H1 (cell line): ENCODE measurements around the gene PABPN1. TPM values are rescaled to one million over a fixed set of nuclear protein-coding genes. Genes with fewer than 3 reads are reported as not detected.

Experiments
- ASH2L ChIP-seq: fragments of 200-600, 300-600 bp; sonication (generic); IDR thresholded peaks from one replicate; pipeline ENCODE4 v1.7.1; 2017; ENCODE audit warnings: low read length
- CBX5 ChIP-seq: fragments of 300-800, 300-1000 bp; sonication (generic); IDR thresholded peaks from 2 replicates; pipeline ENCODE4 v1.7.1; 2016; ENCODE audit warnings: antibody characterized with exemption, low read length, low read depth
- CREB1 ChIP-seq: IDR thresholded peaks from 2 replicates; pipeline ENCODE4 v1.6.1; 2012; ENCODE audit warnings: inconsistent platforms
- CTBP2 ChIP-seq: IDR thresholded peaks from 2 replicates; pipeline ENCODE4 v1.7.0; 2011; ENCODE audit warnings: borderline replicate concordance, mild to moderate bottlenecking, moderate library complexity, mixed read lengths, low read length; ENCODE audit not compliant: insufficient read depth, insufficient read length
- EZH2 ChIP-seq: fragments of 200-600 bp; sonication (generic); IDR thresholded peaks from 2 replicates; pipeline ENCODE4 v1.7.1; 2012; ENCODE audit warnings: low read depth, mild to moderate bottlenecking, moderate library complexity, low read length, inconsistent platforms; ENCODE audit not compliant: severe bottlenecking
- FOSL1 ChIP-seq: IDR thresholded peaks from 2 replicates; pipeline ENCODE4 v1.6.1; 2011; ENCODE audit warnings: mild to moderate bottlenecking, low read depth, low read length, moderate library complexity; ENCODE audit not compliant: insufficient read depth
- HDAC2 ChIP-seq, 2 experiments: fragments of 300-600 bp in 1 of 2; sonication (generic) in 1 of 2; IDR thresholded peaks; 2 replicates each; pipeline ENCODE4 v1.6.1; 2011 to 2012; ENCODE audit warnings: low read depth in 2 of 2, low read length in 2 of 2, mild to moderate bottlenecking in 2 of 2, moderate library complexity in 2 of 2, borderline replicate concordance in 1 of 2, inconsistent platforms in 1 of 2
- KDM4A ChIP-seq: IDR thresholded peaks from one replicate; pipeline ENCODE4 v1.7.1; 2012; ENCODE audit warnings: low read depth, mild to moderate bottlenecking, moderate library complexity, low read length, inconsistent platforms; ENCODE audit not compliant: severe bottlenecking
- KDM5A ChIP-seq: fragments of 200-600 bp; IDR thresholded peaks from 2 replicates; pipeline ENCODE4 v1.7.1; 2012; ENCODE audit warnings: mild to moderate bottlenecking, low read length, inconsistent platforms, mixed read lengths
- NANOG ChIP-seq: IDR thresholded peaks from 2 replicates; pipeline ENCODE4 v1.6.1; 2011; ENCODE audit warnings: low read length, low read depth, mild to moderate bottlenecking, inconsistent platforms; ENCODE audit not compliant: insufficient read depth, poor library complexity, severe bottlenecking
- PHF8 ChIP-seq: fragments of 200-600 bp; sonication (generic); conservative IDR thresholded peaks from 2 replicates; pipeline ENCODE4 v1.7.1; 2012; ENCODE audit warnings: low read depth, mild to moderate bottlenecking, inconsistent platforms, low read length, moderate library complexity
- POU5F1 ChIP-seq: IDR thresholded peaks from 2 replicates; pipeline ENCODE4 v1.6.1; 2011; ENCODE audit warnings: low read depth, mild to moderate bottlenecking, low read length, moderate library complexity
- RAD21 ChIP-seq, 2 experiments: IDR thresholded peaks in 1 of 2; conservative IDR thresholded peaks in 1 of 2; 2 replicates each; pipeline ENCODE4 v1.6.1; 2011; ENCODE audit warnings: low read depth in 2 of 2, low read length in 2 of 2, improper control_type of control experiment in 1 of 2, inconsistent platforms in 1 of 2, mild to moderate bottlenecking in 1 of 2, moderate library complexity in 1 of 2
- RXRA ChIP-seq: IDR thresholded peaks from 2 replicates; pipeline ENCODE4 v1.6.1; 2011; ENCODE audit warnings: low read depth, mild to moderate bottlenecking, low read length, moderate library complexity; ENCODE audit not compliant: insufficient read depth
- SAP30 ChIP-seq: fragments of 300-600 bp; sonication (generic); IDR thresholded peaks from 2 replicates; pipeline ENCODE4 v1.7.1; 2012; ENCODE audit warnings: low read length, moderate library complexity, mild to moderate bottlenecking, inconsistent platforms; ENCODE audit not compliant: insufficient read depth, insufficient replicate concordance
- SIN3A ChIP-seq, 2 experiments: IDR thresholded peaks in 1 of 2; conservative IDR thresholded peaks in 1 of 2; 2 replicates each; pipeline ENCODE4 v1.6.1; 2011 to 2012; ENCODE audit warnings: low read length in 2 of 2, improper control_type of control experiment in 1 of 2, low read depth in 1 of 2, mild to moderate bottlenecking in 1 of 2
- SIX5 ChIP-seq: IDR thresholded peaks from 2 replicates; pipeline ENCODE4 v1.6.1; 2011; ENCODE audit warnings: mild to moderate bottlenecking, low read depth, low read length
- TCF12 ChIP-seq: IDR thresholded peaks from 2 replicates; pipeline ENCODE4 v1.6.1; 2011; ENCODE audit warnings: low read depth, mild to moderate bottlenecking, low read length
- YY1 ChIP-seq: IDR thresholded peaks from 2 replicates; pipeline ENCODE4 v1.6.1; 2011; ENCODE audit warnings: low read depth, mild to moderate bottlenecking, low read length
- polyA plus RNA-seq, 7 experiments: library from polyadenylated mRNA; depleted of rRNA in 3 of 7; stranded (reverse) in 5 of 7; unstranded in 2 of 7; fragments of >200 nt in 5 of 7; fragments of 200-250 nt in 2 of 7; gene quantifications; 1 replicate in 5 of 7; 2 replicates in 1 of 7; 4 replicates in 1 of 7; pipeline versions ENCODE4 v1.2.1 to v1.2.3, GENCODE V29; 2011 to 2013; ENCODE audit warnings: missing spikeins in 2 of 7, mixed read lengths in 2 of 7
- total RNA-seq: library from RNA; stranded (reverse); fragmentation: NEBNext Ultra II Directional; extraction: Animal tissue kit (Norgen Biotek cat#: 25700); gene quantifications from 2 replicates; pipeline ENCODE4 v1.2.1, GENCODE V29; 2021
- TF ChIP-seq, protein P1 (sequence below): IDR thresholded peaks from 2 replicates; pipeline ENCODE4 v1.6.1; 2012; ENCODE audit warnings: low read length, inconsistent platforms

The PABPN1 gene
- total and polyA plus RNA-seq, 2 of the 8 experiments (the other 6 are each of a cell fraction or from before 2014, with no cell fraction given), result 300 to 331 TPM

- TF ChIP-seq CREB1 (peak; percentile 57; the same call in 1 of the 2 replicates), NANOG (no peak), YY1 (no peak), CBX5 (no peak), RAD21 (IDR thresholded peaks at IDR 0.05 in 1 of 2, conservative IDR thresholded peaks at IDR 0.05 in 1 of 2; ENCODE audit: low read depth in 2 of 2, low read length in 2 of 2) (no peak), SAP30 (no peak), HDAC2 (IDR thresholded peaks at IDR 0.05; ENCODE audit: borderline replicate concordance in 1 of 2, low read depth in 2 of 2, low read length in 2 of 2) (peak in 1 of 2 experiments; percentile 89; a peak in 1 of 4 replicates), SIX5 (no peak), EZH2 (no peak), CTBP2 (no peak), KDM4A (peak; percentile 37), POU5F1 (no peak), SIN3A (conservative IDR thresholded peaks at IDR 0.05 in 1 of 2, IDR thresholded peaks at IDR 0.05 in 1 of 2; ENCODE audit: low read depth in 1 of 2, low read length in 2 of 2) (0 out of 4 replicates have a peak, but pooled peaks have one; percentile 36 to 63), TCF12 (no peak), KDM5A (no peak), FOSL1 (no peak), RXRA (no peak), PHF8 (peak; percentile 24; the same call in 1 of the 2 replicates), ASH2L (peak; percentile 50)
- TF ChIP-seq, protein P1, sequence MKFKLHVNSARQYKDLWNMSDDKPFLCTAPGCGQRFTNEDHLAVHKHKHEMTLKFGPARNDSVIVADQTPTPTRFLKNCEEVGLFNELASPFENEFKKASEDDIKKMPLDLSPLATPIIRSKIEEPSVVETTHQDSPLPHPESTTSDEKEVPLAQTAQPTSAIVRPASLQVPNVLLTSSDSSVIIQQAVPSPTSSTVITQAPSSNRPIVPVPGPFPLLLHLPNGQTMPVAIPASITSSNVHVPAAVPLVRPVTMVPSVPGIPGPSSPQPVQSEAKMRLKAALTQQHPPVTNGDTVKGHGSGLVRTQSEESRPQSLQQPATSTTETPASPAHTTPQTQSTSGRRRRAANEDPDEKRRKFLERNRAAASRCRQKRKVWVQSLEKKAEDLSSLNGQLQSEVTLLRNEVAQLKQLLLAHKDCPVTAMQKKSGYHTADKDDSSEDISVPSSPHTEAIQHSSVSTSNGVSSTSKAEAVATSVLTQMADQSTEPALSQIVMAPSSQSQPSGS, result no peak
Measured at GRCh38 chr14:23286020-23286901, 35.0 kb upstream of the PABPN1 start, which contains the start of gene HOMEZ (continued).
